ENCODE results near the gene EXOC7.

- TF ChIP-seq POLR2A (IDR thresholded peaks at IDR 0.05) (no peak), CTCF (IDR thresholded peaks at IDR 0.05) (no peak)
Measured at GRCh38 chr17:76046064-76046463, 57.5 kb downstream of the EXOC7 start.

All from tibial nerve (tissue), 3 donors.